HepG2 (cell line): ENCODE measurements around the gene HRH2. TPM values are rescaled to one million over a fixed set of nuclear protein-coding genes. Genes with fewer than 3 reads are reported as not detected.

Experiments used
- CHD2 ChIP-seq: IDR thresholded peaks from 2 replicates; pipeline ENCODE4 v1.6.1; 2011; ENCODE audit warnings: low read depth, low read length, improper control_type of control experiment
- ETV6 ChIP-seq: sonication (generic); formaldehyde crosslinking; conservative IDR thresholded peaks from 2 replicates; pipeline ENCODE4 v1.4.0; 2020; ENCODE audit warnings: missing genetic modification reagents
- GPBP1L1 ChIP-seq: sonication (generic); formaldehyde crosslinking; IDR thresholded peaks from 2 replicates; pipeline ENCODE4 v1.5.0; 2020; ENCODE audit warnings: mild to moderate bottlenecking, missing genetic modification reagents
- MTF2 ChIP-seq: sonication (generic); formaldehyde crosslinking; IDR thresholded peaks from 2 replicates; pipeline ENCODE4 v1.5.0; 2020; ENCODE audit warnings: missing genetic modification reagents, borderline replicate concordance
- REST ChIP-seq, 2 experiments: IDR thresholded peaks; 2 replicates each; pipeline ENCODE4 v1.6.1; 2011 to 2012; ENCODE audit warnings: low read length in 2 of 2, borderline replicate concordance in 1 of 2, low read depth in 1 of 2, mild to moderate bottlenecking in 1 of 2, moderate library complexity in 1 of 2
- ZBTB33 ChIP-seq: sonication (generic); formaldehyde crosslinking; IDR thresholded peaks from 2 replicates; pipeline ENCODE4 v1.4.0; 2020; ENCODE audit warnings: missing genetic modification reagents
- ZNF225 ChIP-seq: sonication (generic); formaldehyde crosslinking; IDR thresholded peaks from 2 replicates; pipeline ENCODE4 v1.4.0; 2020; ENCODE audit warnings: mild to moderate bottlenecking, missing genetic modification reagents
- ZNF816 ChIP-seq: sonication (generic); formaldehyde crosslinking; IDR thresholded peaks from 2 replicates; pipeline ENCODE4 v1.8.0; 2022; ENCODE audit warnings: missing genetic modification reagents, mild to moderate bottlenecking, borderline replicate concordance
- polyA plus RNA-seq, 8 experiments: library from polyadenylated mRNA; depleted of rRNA in 3 of 8; stranded (reverse) in 7 of 8; unstranded in 1 of 8; fragments of >200 nt; fragmentation: Illumina TruSeq in 4 of 8; extraction: Trizol in 4 of 8; gene quantifications; 2 replicates each; pipeline versions ENCODE4 v1.2.1 to v1.2.3, GENCODE V29; 2011 to 2016; ENCODE audit warnings: low read depth in 4 of 8, missing spikeins in 1 of 8, mixed read lengths in 1 of 8; ENCODE audit not compliant: insufficient read depth in 1 of 8
- total RNA-seq, 5 experiments: library from RNA; depleted of rRNA; stranded (reverse); fragments of >200 nt; fragmentation: Illumina TruSeq; extraction: Trizol; gene quantifications; 2 replicates each; pipeline ENCODE4 v1.2.3, GENCODE V29; 2016; ENCODE audit warnings: low read depth in 1 of 5

HRH2 gene
- total and polyA plus RNA-seq, 2 of the 13 experiments (the other 11 are each of a cell fraction or from before 2014, with no cell fraction given) = not detected

GRCh38 chr5:175734501-175734900 lies 76.6 kb downstream of the HRH2 start (continued):
- no peak for TF ChIP-seq ZBTB33 (CRISPR knock-in tag)
- TF ChIP-seq GPBP1L1 = no peak
- no peak for TF ChIP-seq ZNF225
- no peak for TF ChIP-seq REST (IDR thresholded peaks at IDR 0.05; ENCODE audit: borderline replicate concordance in 1 of 2, low read depth in 1 of 2, low read length in 2 of 2)
- TF ChIP-seq ETV6 (CRISPR knock-in tag) = no peak
- no peak for TF ChIP-seq CHD2
- TF ChIP-seq MTF2 = no peak
- no peak for TF ChIP-seq ZNF816 (CRISPR knock-in tag)
